ENCODE data around the gene TRAPPC4.
A peak's percentile ranks its signal among the peaks of the same experiment; 100 is the strongest.
"Not testable (repeated sequence)": the region's sequence is repeated elsewhere in the genome, so short reads cannot be mapped to it uniquely, and the experiment has no call there.

TRAPPC4 gene

DNA sequence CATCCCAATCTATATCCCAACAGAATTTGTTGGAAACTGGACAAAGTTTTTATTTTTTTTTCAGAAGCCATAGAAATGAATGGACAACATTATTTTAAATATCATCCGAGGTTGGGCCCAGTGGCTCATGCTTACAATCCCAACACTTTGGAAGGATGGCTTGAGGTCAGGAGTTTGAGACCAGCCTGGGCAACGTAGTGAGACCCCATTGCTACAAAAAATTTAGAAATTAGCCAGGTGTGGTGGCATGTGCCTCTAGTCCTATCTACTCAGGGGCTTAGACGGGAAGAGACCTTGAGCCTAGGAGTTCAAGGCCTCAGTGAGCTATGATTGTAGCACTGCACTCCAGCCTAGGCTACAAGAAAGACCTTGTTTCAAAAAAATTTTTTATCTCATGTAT lies 16.2 kb downstream of the TRAPPC4 start:
- DNase-seq (ENCODE audit: low read depth in 2 of 2), result no peak
- no peak overlapping the region for H3K4me3 ChIP-seq (replicated peaks in 1 of 2; ENCODE audit: low read depth in 2 of 2, low read length in 2 of 2)
- TF ChIP-seq, protein P1, sequence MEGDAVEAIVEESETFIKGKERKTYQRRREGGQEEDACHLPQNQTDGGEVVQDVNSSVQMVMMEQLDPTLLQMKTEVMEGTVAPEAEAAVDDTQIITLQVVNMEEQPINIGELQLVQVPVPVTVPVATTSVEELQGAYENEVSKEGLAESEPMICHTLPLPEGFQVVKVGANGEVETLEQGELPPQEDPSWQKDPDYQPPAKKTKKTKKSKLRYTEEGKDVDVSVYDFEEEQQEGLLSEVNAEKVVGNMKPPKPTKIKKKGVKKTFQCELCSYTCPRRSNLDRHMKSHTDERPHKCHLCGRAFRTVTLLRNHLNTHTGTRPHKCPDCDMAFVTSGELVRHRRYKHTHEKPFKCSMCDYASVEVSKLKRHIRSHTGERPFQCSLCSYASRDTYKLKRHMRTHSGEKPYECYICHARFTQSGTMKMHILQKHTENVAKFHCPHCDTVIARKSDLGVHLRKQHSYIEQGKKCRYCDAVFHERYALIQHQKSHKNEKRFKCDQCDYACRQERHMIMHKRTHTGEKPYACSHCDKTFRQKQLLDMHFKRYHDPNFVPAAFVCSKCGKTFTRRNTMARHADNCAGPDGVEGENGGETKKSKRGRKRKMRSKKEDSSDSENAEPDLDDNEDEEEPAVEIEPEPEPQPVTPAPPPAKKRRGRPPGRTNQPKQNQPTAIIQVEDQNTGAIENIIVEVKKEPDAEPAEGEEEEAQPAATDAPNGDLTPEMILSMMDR (IDR thresholded peaks at IDR 0.05; ENCODE audit: low read depth, low read length), result no peak

DNA sequence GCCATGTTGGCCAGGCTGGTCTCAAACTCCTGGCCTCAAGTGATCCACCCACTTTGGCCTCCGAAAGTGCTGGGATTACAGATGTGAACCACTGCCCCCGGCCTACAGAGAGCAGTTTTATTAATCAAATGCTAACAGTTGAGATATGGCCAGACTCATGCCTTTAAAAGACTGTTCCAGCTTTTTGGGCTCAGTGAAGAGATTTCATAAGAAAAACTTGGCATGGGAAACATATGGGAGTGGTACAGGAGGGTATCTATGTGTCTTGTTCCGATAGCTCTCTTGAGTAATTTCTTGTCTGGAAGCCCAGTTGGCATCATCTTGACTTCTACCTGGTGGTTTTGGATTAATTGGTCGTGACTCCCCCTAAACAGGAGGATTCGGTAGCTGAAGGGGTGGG lies 20.3 kb downstream of the TRAPPC4 start:
- H3K4me3 ChIP-seq (replicated peaks in 1 of 2; ENCODE audit: low read depth in 2 of 2, low read length in 2 of 2), result no peak overlapping the region
- no peak for DNase-seq (ENCODE audit: low read depth in 2 of 2)
- TF ChIP-seq, protein P1 (IDR thresholded peaks at IDR 0.05; ENCODE audit: low read depth, low read length), result no peak

DNA sequence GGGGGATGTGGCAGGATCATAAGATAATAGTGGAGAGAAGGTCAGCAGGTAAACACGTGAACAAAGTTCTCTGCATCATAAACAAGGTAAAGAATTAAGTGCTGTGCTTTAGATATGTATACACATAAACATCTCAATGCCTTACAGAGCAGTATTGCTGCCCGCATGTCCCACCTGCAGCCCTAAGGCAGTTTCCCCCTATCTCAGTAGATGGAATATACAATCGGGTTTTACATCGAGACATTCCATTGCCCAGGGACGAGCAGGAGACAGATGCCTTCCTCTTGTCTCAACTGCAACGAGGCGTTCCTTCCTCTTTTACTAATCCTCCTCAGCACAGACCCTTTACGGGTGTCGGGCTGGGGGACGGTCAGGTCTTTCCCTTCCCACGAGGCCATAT lies 20.9 kb downstream of the TRAPPC4 start:
- not testable (repeated sequence) for H3K4me3 ChIP-seq (replicated peaks in 1 of 2; ENCODE audit: low read depth in 2 of 2, low read length in 2 of 2); DNase-seq (ENCODE audit: low read depth in 2 of 2)

DNA sequence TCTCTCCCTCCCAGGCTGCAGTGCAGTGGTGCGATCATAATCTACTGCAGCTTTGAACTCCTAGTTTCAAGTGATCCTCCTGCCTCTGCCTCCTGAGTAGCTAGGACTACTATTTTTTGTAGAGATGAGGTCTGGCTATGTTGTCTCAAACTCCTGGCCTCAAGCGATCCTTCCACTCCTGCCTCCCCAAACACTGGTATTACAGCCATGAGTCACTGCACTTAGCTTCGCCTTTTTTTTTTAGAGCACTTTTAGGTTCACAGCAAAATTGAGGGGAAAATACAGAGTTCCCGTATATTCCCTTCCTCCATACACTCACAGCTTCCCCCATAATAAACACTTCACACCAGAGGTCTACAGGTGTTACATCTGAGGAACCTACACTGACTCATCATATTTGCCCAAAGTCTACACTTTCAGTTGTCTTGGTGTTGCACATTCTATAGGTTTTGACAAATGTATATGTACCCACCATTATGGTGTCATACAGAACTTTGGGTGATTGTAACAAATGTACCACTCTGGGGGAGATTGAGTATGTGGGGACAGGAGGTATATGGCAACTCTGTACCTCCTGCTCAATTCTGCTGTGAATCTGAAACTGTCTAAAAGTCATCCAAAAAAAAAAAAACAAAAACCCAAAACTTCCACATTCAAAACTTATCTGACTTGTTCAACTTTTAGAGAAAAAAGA lies 23.4 kb downstream of the TRAPPC4 start:
- DNase-seq (ENCODE audit: low read depth in 2 of 2), result peak in 1 of 2 donors; percentile 29
- TF ChIP-seq, protein P1 (IDR thresholded peaks at IDR 0.05; ENCODE audit: low read depth, low read length), result no peak
- no peak overlapping the region for H3K4me3 ChIP-seq (replicated peaks in 1 of 2; ENCODE audit: low read depth in 2 of 2, low read length in 2 of 2)

DNA sequence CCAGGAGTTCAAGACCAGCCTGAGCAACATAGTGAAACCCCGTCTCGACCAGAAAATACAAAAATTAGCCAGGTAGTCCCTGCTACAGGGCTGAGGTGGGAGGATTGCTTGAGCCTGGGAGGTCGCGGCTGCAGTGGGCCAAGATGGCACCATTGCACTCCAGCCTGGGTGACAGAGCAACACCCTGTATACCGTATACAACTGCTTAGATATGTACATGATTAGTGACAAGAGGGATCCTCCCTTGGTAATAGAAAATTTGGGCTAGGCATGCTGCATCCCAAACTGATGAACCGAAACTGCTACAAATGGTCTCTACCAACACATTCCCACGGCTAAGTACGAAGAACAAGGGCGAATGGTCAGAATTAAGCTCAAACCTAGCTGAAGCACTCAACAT lies 24.4 kb downstream of the TRAPPC4 start:
- DNase-seq (ENCODE audit: low read depth in 2 of 2), result no peak
- TF ChIP-seq, protein P1 (IDR thresholded peaks at IDR 0.05; ENCODE audit: low read depth, low read length), result no peak
- no peak overlapping the region for H3K4me3 ChIP-seq (replicated peaks in 1 of 2; ENCODE audit: low read depth in 2 of 2, low read length in 2 of 2)

DNA sequence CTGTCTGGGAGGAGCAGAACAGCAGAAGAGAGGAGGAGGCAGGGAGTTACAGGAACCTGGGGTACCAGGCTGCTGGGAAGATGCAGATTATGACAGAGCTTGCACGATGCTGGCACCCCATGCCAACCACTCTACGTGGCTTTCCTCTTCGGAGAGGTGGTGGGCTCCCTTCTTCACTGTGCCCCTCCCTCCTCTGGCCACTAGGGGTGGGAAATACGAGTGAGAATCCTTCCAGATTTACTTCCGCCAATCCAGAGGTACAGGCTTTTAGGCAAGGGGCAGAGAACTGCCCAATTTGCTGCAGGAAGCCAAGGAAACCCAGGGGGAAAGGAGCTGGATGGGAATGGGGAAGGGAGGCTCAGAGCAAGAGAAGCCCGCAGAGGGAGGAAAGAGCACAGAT lies 26.1 kb downstream of the TRAPPC4 start:
- TF ChIP-seq, protein P1 (IDR thresholded peaks at IDR 0.05; ENCODE audit: low read depth, low read length), result peak; percentile 8
- DNase-seq (ENCODE audit: low read depth in 2 of 2), result no peak
- H3K4me3 ChIP-seq (replicated peaks in 1 of 2; ENCODE audit: low read depth in 2 of 2, low read length in 2 of 2), result no peak overlapping the region

DNA sequence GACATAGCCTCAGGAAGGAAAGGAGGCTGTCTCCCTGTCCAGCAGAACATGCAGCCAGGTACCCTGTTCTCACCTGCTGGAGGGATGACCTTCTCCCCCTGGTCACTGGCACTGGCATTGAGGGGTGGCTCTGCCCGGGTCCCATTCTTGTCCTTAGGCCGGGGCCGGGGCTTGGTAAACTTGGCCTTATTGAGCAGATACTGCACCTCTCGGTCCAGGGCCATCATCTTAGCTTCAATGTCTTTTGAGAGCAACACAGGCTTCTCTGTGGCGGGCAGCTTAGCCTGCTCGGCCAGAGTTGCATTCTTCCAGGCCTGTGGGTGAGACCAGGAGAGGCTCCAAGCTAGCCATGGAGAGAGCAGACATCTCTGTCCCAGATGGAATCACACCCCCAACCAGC lies 27.9 kb downstream of the TRAPPC4 start:
- TF ChIP-seq, protein P1 (IDR thresholded peaks at IDR 0.05; ENCODE audit: low read depth, low read length), result no peak
- H3K4me3 ChIP-seq (replicated peaks in 1 of 2; ENCODE audit: low read depth in 2 of 2, low read length in 2 of 2), result no peak overlapping the region
- no peak for DNase-seq (ENCODE audit: low read depth in 2 of 2)
